NCI-H460 (cell line): ENCODE results near the gene RAB3IL1. TPM values are rescaled to one million over a fixed set of nuclear protein-coding genes. Genes with fewer than 3 reads are reported as not detected.
"Not testable (repeated sequence)": the region's sequence is repeated elsewhere in the genome, so short reads cannot be mapped to it uniquely, and the experiment has no call there.

ENCODE experiments used
- DNase-seq: peaks from one replicate; pipeline ENCODE4 v3.0.0-alpha.2; 2016; ENCODE audit warnings: low read depth; ENCODE audit errors: extremely low read depth
- total RNA-seq: library from RNA; depleted of rRNA; stranded (reverse); fragments of >200 nt; shearing (Covaris generic); gene quantifications from 2 replicates; pipeline ENCODE4 v1.2.3, GENCODE V29; 2014

RAB3IL1 gene
- total RNA-seq, 1 experiment from 2014 or later, result 3.2 TPM

- DNase-seq, result no peak
Observed at GRCh38 chr11:61888590-61888989, 28.8 kb downstream of the RAB3IL1 start.

GRCh38 chr11:61887839-61888494, 29.4 kb downstream of the RAB3IL1 start:
- no peak for DNase-seq

- DNase-seq, result no peak
Observed at GRCh38 chr11:61886643-61887042, 30.7 kb downstream of the RAB3IL1 start.

GRCh38 chr11:61885784-61886580, 31.4 kb downstream of the RAB3IL1 start:
- DNase-seq, result no peak

GRCh38 chr11:61885166-61885778, 32.1 kb downstream of the RAB3IL1 start:
- no peak for DNase-seq

- DNase-seq, result no peak
Observed at GRCh38 chr11:61883947-61884346, 33.4 kb downstream of the RAB3IL1 start.

- no peak for DNase-seq
Observed at GRCh38 chr11:61883327-61883726, 34.0 kb downstream of the RAB3IL1 start.

- no peak for DNase-seq
Observed at GRCh38 chr11:61882879-61883278, 34.5 kb downstream of the RAB3IL1 start.

- DNase-seq, result not testable (repeated sequence)
Observed at GRCh38 chr11:61882267-61882666, 35.1 kb downstream of the RAB3IL1 start.

GRCh38 chr11:61881397-61881796, 36.0 kb downstream of the RAB3IL1 start:
- DNase-seq, result no peak

GRCh38 chr11:61880454-61880853, 36.9 kb downstream of the RAB3IL1 start:
- DNase-seq, result no peak

- no peak for DNase-seq
Observed at GRCh38 chr11:61880031-61880430, 37.3 kb downstream of the RAB3IL1 start.

- DNase-seq, result no peak
Observed at GRCh38 chr11:61879152-61879551, 38.2 kb downstream of the RAB3IL1 start.

GRCh38 chr11:61875698-61876097, 41.7 kb downstream of the RAB3IL1 start:
- no peak for DNase-seq

- no peak for DNase-seq
Observed at GRCh38 chr11:61874853-61875252, 42.5 kb downstream of the RAB3IL1 start.

- no peak for DNase-seq
Observed at GRCh38 chr11:61874377-61874809, 43.0 kb downstream of the RAB3IL1 start.

GRCh38 chr11:61873588-61874376, 43.6 kb downstream of the RAB3IL1 start:
- no peak for DNase-seq

GRCh38 chr11:61872935-61873565, 44.3 kb downstream of the RAB3IL1 start:
- DNase-seq, result no peak

- DNase-seq, result peak; percentile 63
Observed at GRCh38 chr11:61871158-61871597, 46.2 kb downstream of the RAB3IL1 start.

- no peak for DNase-seq
Observed at GRCh38 chr11:61870541-61871031, 46.8 kb downstream of the RAB3IL1 start.
